Fibroblast of villous mesenchyme (primary cell): Measurements from ENCODE around the gene OR8D4. TPM values are rescaled to one million over a fixed set of nuclear protein-coding genes. Genes with fewer than 3 reads are reported as not detected.
"Not testable (repeated sequence)": the region's sequence is repeated elsewhere in the genome, so short reads cannot be mapped to it uniquely, and the experiment has no call there.

Source experiments
- DNase-seq: peaks from one replicate; pipeline ENCODE4 v3.0.0-alpha.2; 2010; ENCODE audit warnings: low read depth
- H3K4me3 ChIP-seq: 2 replicates; pipeline ENCODE4 v1.5.1; 2011; ENCODE audit warnings: low read depth, mild to moderate bottlenecking, low read length
- total RNA-seq: library from RNA; depleted of rRNA; stranded (reverse); fragments of >200 nt; gene quantifications from 2 replicates; pipeline ENCODE4 v1.2.3, GENCODE V29; 2012
- TF ChIP-seq, protein P1 (sequence below): IDR thresholded peaks from 2 replicates; pipeline ENCODE4 v1.5.1; 2012; ENCODE audit warnings: low read depth, mild to moderate bottlenecking, low read length; ENCODE audit not compliant: insufficient read depth

The OR8D4 gene
- total RNA-seq = not detected in 2 replicates

- TF ChIP-seq, protein P1, sequence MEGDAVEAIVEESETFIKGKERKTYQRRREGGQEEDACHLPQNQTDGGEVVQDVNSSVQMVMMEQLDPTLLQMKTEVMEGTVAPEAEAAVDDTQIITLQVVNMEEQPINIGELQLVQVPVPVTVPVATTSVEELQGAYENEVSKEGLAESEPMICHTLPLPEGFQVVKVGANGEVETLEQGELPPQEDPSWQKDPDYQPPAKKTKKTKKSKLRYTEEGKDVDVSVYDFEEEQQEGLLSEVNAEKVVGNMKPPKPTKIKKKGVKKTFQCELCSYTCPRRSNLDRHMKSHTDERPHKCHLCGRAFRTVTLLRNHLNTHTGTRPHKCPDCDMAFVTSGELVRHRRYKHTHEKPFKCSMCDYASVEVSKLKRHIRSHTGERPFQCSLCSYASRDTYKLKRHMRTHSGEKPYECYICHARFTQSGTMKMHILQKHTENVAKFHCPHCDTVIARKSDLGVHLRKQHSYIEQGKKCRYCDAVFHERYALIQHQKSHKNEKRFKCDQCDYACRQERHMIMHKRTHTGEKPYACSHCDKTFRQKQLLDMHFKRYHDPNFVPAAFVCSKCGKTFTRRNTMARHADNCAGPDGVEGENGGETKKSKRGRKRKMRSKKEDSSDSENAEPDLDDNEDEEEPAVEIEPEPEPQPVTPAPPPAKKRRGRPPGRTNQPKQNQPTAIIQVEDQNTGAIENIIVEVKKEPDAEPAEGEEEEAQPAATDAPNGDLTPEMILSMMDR = no peak
- no peak for DNase-seq
Measured at GRCh38 chr11:123901867-123902266, at the start of gene OR8D4. Gene OR8D4, plus strand, starts transcription at chr11:123902167. Its CDS starts 4,265 bp downstream, at chr11:123906432.

DNA sequence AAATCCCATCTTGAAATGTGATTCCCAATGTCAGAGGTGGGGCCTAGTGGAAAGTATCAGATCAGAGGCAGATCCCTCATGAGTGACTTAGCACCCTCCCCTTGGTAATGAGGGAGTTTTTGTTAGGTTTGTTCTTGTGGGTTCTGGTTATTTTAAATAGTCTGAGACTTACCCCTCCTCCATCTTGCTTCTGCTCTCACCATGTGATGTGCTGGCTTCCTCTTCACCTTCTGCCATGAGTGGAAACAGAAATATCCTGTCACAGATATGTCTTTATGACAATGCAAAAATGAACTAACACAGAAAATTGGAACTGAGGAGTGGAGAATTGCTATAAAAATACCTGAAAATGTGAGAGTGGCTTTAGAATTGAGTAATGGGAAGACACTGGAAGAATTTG, 49.6 kb upstream of the OR8D4 start:
- H3K4me3 ChIP-seq = no peak overlapping the region
- TF ChIP-seq, protein P1 = no peak
- no peak for DNase-seq

More at GRCh38 chr11:123901867-123902266, at the start of gene OR8D4:
- no peak within 1 kb of the TSS for H3K4me3 ChIP-seq

DNA sequence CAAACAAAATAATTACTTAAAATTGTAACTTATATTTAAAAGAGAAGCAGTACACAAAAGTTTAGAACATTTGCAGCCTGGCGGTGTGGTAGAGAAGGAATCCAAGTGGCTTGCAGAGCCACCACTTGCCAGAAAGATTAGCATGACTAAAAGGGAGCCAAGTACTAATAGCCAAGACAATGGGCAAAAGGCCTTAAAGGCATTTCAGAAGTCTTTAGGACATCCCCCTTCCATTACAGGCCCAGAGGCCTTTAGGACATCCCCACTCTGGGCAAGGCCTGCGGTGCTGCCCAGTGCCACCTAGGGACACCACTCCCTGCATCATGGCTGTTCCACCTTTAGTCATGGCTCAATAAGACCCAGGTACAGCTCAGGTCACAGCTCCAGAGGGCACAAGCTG, 48.9 kb upstream of the OR8D4 start:
- TF ChIP-seq, protein P1 = no peak
- DNase-seq = no peak
- no peak overlapping the region for H3K4me3 ChIP-seq

GRCh38 chr11:123856444-123856843, 45.5 kb upstream of the OR8D4 start:
- H3K4me3 ChIP-seq = no peak overlapping the region
- TF ChIP-seq, protein P1 = no peak
- no peak for DNase-seq

- DNase-seq = no peak
- TF ChIP-seq, protein P1 = no peak
- H3K4me3 ChIP-seq = no peak overlapping the region
Measured at GRCh38 chr11:123859731-123860130, 42.2 kb upstream of the OR8D4 start.

- not testable (repeated sequence) for H3K4me3 ChIP-seq, DNase-seq
Measured at GRCh38 chr11:123865293-123865692, 36.7 kb upstream of the OR8D4 start.

GRCh38 chr11:123867795-123868194, 34.2 kb upstream of the OR8D4 start:
- DNase-seq, H3K4me3 ChIP-seq: not testable (repeated sequence)

DNA sequence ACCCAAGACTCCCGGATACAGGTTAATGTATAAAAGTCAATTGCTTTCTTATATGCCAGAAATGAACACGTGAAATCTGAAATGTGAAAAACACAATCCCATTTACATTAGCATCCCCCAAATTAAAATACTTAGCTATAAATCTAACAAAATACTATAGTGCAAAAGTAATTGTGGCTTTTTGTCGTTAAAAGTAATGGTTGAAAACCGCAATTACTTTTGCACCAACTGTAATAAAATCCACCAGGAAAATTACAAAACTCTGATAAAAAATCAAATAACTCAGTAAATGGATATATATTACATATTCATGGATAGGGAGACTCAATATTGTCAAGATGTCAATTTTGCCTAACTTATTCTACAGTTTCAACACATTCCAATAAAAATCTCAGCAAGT, 21.1 kb upstream of the OR8D4 start:
- TF ChIP-seq, protein P1 = no peak
- DNase-seq = no peak
- H3K4me3 ChIP-seq = no peak overlapping the region
